Thyroid gland (tissue), 4 donors: ENCODE data around the gene CCS. TPM values are rescaled to one million over a fixed set of nuclear protein-coding genes. Genes with fewer than 3 reads are reported as not detected.

ENCODE experiments used
- DNase-seq, 2 donors: peaks; one replicate each; pipeline ENCODE4 v3.0.0-alpha.2; 2019
- H3K27ac ChIP-seq, 3 donors: fragments of 200-600 bp; sonication (generic); 1 replicate in 2 of 3; 2 replicates in 1 of 3; pipeline ENCODE4 v1.5.1; 2016 to 2019; ENCODE audit warnings: mild to moderate bottlenecking in 1 of 3, moderate library complexity in 1 of 3
- H3K27me3 ChIP-seq: fragments of 200-600 bp; sonication (generic); one replicate; pipeline ENCODE4 v1.5.1; 2019
- H3K36me3 ChIP-seq, 2 donors: fragments of 200-600 bp; sonication (generic); one replicate each; pipeline ENCODE4 v1.5.1; 2016 to 2019
- H3K4me1 ChIP-seq, 2 donors: fragments of 200-600 bp; sonication (generic); one replicate each; pipeline ENCODE4 v1.5.1; 2017 to 2019
- H3K4me3 ChIP-seq, 3 donors: fragments of 200-600 bp; sonication (generic); replicated peaks in 1 of 3; 1 replicate in 2 of 3; 2 replicates in 1 of 3; pipeline ENCODE4 v1.5.1; 2016; ENCODE audit warnings: mild to moderate bottlenecking in 1 of 3
- H3K9me3 ChIP-seq: fragments of 200-600 bp; sonication (generic); one replicate; pipeline ENCODE4 v1.5.1; 2017
- POLR2A ChIP-seq, 2 donors: fragments of 450-650 bp; IDR thresholded peaks; one replicate each; pipeline ENCODE4 v1.6.1; 2017; ENCODE audit warnings: antibody characterized with exemption in 2 of 2, mild to moderate bottlenecking in 2 of 2, moderate library complexity in 1 of 2
- WGBS, 2 donors: methylation state at CpG; one replicate each; pipeline ENCODE4 v1.1.5; 2017; 5-methylcytosine and 5-hydroxymethylcytosine counted together
- intact Hi-C: fragments of 100-400 bp; cut with DNase I; formaldehyde crosslinking; loops from one replicate; pipeline ENCODE4 v1.15.1; 2023
- total RNA-seq, 4 donors: library from RNA; depleted of rRNA; stranded (reverse); fragments of >200 nt; gene quantifications; one replicate each; pipeline ENCODE4 v1.2.3, GENCODE V29; 2016
- TF ChIP-seq, protein P1 (sequence below), 6 experiments: fragments of 200-600 bp in 3 of 6; fragments of 450-650 bp in 3 of 6; sonication (generic) in 3 of 6; IDR thresholded peaks; one replicate each; pipeline ENCODE4 v1.5.1; 2016 to 2019; ENCODE audit warnings: antibody characterized with exemption in 6 of 6, mild to moderate bottlenecking in 2 of 6, inconsistent platforms in 1 of 6, moderate library complexity in 1 of 6

Gene CCS
- total RNA-seq, 4 donors from 2014 or later: 22.7 to 48.5 (median 28.9) TPM

DNA sequence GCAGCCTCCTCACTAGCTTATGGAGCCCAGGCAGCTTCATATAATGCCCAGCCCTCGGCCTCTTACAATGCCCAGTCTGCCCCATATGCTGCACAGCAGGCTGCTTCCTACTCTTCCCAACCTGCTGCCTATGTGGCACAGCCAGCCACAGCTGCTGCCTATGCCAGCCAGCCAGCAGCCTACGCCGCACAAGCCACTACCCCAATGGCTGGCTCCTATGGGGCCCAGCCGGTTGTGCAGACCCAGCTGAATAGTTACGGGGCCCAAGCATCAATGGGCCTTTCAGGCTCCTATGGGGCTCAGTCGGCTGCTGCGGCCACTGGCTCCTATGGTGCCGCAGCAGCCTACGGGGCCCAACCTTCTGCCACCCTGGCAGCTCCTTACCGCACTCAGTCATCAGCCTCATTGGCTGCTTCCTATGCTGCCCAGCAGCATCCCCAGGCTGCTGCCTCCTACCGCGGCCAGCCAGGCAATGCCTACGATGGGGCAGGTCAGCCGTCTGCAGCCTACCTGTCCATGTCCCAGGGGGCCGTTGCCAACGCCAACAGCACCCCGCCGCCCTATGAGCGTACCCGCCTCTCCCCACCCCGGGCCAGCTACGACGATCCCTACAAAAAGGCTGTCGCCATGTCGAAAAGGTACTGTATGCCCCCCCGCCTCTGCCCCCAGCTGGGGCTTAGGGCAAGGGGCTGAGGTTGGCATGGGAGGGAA lies 32.2 kb downstream of the CCS start:
- no peak for DNase-seq
- Histone ChIP-seq H3K27me3 (no peaks in the 10 kb centered on the region), H3K4me3 (no peak overlapping the region), H3K9me3 (no peaks in the 10 kb centered on the region), H3K4me1 (peaks cover 26 to 34% of the 10 kb centered on the region in 2 donors), H3K36me3 (peaks cover 36 to 42% of the 10 kb centered on the region in 2 donors), H3K27ac (no peak overlapping the region)
- intact Hi-C loops: no loop called here
- 97 to 99% methylated on average over 12 to 15 of the region's 26 CpGs for WGBS, 2 donors
- TF ChIP-seq POLR2A (IDR thresholded peaks at IDR 0.05): no peak
- TF ChIP-seq, protein P1, sequence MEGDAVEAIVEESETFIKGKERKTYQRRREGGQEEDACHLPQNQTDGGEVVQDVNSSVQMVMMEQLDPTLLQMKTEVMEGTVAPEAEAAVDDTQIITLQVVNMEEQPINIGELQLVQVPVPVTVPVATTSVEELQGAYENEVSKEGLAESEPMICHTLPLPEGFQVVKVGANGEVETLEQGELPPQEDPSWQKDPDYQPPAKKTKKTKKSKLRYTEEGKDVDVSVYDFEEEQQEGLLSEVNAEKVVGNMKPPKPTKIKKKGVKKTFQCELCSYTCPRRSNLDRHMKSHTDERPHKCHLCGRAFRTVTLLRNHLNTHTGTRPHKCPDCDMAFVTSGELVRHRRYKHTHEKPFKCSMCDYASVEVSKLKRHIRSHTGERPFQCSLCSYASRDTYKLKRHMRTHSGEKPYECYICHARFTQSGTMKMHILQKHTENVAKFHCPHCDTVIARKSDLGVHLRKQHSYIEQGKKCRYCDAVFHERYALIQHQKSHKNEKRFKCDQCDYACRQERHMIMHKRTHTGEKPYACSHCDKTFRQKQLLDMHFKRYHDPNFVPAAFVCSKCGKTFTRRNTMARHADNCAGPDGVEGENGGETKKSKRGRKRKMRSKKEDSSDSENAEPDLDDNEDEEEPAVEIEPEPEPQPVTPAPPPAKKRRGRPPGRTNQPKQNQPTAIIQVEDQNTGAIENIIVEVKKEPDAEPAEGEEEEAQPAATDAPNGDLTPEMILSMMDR (IDR thresholded peaks at IDR 0.05): no peak

DNA sequence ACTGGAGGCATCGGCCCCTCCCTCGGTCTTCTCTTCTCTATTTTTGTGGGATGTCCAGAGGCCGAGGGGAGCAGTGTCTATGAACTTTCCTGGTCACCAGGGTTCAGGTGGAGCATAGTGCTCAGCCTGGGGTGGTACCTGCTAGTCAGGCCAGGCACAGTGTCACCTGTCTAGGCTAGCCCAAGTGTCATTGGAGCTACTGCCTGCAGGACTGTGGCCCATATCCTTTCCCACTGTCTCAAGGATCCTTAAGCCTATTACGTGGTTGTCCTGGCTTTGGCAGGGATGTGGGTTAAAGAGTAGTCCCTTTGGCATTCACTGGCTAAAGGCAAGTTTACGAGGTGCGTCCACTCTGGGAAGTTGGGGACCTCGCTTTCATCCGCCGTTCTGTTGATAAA lies 32.8 kb downstream of the CCS start:
- Histone ChIP-seq H3K9me3 (no peaks in the 10 kb centered on the region), H3K4me1 (peaks cover 21 to 28% of the 10 kb centered on the region in 2 donors), H3K27ac (no peak overlapping the region), H3K4me3 (no peak overlapping the region), H3K27me3 (no peaks in the 10 kb centered on the region), H3K36me3 (peaks cover 36 to 42% of the 10 kb centered on the region in 2 donors)
- TF ChIP-seq POLR2A (IDR thresholded peaks at IDR 0.05): no peak
- TF ChIP-seq, protein P1 (IDR thresholded peaks at IDR 0.05): no peak
- 94 to 97% methylated on average over 8 of the region's 9 CpGs for WGBS, 2 donors
- intact Hi-C loops: no loop called here
- no peak for DNase-seq

DNA sequence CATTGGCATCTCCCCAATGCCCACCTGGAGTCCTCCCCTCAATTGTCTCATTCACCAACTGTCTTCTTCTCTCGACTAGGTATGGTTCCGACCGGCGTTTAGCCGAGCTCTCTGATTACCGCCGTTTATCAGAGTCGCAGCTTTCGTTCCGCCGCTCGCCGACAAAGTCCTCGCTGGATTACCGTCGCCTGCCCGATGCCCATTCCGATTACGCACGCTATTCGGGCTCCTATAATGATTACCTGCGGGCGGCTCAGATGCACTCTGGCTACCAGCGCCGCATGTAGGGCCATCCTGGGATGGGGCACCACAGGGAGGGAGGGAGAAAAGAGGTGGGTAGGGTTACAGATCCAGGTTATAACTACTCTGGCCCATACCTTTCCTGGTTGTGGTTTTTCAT lies 33.4 kb downstream of the CCS start:
- H3K36me3 ChIP-seq: peaks cover 36 to 42% of the 10 kb centered on the region in 2 donors
- intact Hi-C loops: no loop called here

DNA sequence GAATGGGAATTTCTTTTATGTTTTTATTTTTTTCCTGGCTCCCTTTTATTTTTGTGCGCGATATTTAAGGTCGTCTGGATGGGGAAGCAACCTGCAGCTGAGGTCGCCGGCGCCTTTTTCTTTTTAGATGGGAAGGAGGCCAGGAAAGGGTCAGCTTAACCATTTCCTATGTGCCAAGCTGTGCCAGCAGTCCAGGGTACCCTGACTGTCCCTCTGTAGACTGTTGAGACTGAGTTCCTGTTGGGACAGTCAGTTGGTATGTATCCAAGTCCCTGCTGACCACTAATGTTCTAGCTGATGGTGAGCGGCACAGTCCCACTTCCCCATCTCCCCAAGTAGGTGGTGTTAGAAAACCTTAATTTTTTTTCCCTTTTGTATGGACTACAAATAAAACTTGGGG lies 33.9 kb downstream of the CCS start:
- Histone ChIP-seq H3K4me1 (peaks cover 10 to 18% of the 10 kb centered on the region in 2 donors), H3K36me3 (peaks cover 36 to 42% of the 10 kb centered on the region in 2 donors), H3K27ac (no peak overlapping the region), H3K27me3 (no peaks in the 10 kb centered on the region), H3K9me3 (no peaks in the 10 kb centered on the region), H3K4me3 (no peak overlapping the region)
- no peak for DNase-seq
- TF ChIP-seq, protein P1 (IDR thresholded peaks at IDR 0.05): no peak
- TF ChIP-seq POLR2A (IDR thresholded peaks at IDR 0.05): no peak
- WGBS, 2 donors: 81 to 93% methylated on average over 7 of the region's 7 CpGs
- intact Hi-C loops: no loop called here

More for the DNA sequence above, 33.4 kb downstream of the CCS start:
- DNase-seq: no peak
- H3K27me3 ChIP-seq: no peaks in the 10 kb centered on the region
- no peak overlapping the region for H3K27ac ChIP-seq
- no peak overlapping the region for H3K4me3 ChIP-seq
- H3K4me1 ChIP-seq: peaks cover 15 to 23% of the 10 kb centered on the region in 2 donors
- 97% methylated on average over 25 of the region's 25 CpGs for WGBS, 2 donors
- TF ChIP-seq, protein P1 (IDR thresholded peaks at IDR 0.05): no peak
- TF ChIP-seq POLR2A (IDR thresholded peaks at IDR 0.05): no peak
- no peaks in the 10 kb centered on the region for H3K9me3 ChIP-seq

DNA sequence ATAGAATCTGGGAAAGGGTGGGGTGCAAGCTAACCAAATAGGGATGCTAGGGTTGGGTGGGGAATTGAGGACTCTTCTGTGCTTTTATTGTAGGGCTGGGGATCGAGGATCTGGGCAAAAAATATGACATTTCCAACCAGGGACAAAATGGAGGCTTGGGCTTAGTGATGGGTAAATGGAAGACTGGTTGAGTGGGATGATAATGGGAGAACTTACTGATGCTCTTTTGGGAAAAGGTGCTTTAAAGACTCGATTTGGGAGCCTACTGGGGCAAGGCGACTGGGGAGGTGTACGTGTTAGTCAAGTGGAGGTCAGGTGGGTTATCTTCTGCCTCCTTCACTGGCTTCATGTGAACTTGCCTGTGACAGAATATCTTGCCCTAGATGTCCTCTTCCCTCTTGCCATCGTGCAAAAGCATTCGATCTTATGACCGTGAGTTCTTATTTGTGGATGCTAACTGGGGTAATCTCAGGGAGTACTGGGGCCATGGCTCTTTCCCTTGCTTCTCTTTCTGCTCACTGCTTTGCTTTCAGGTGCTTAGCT lies 35.1 kb downstream of the CCS start:
- Histone ChIP-seq H3K4me1 (peaks cover 0 to 6% of the 10 kb centered on the region in 2 donors), H3K27me3 (no peaks in the 10 kb centered on the region), H3K4me3 (no peak overlapping the region), H3K36me3 (peaks cover 36 to 42% of the 10 kb centered on the region in 2 donors), H3K27ac (no peak overlapping the region), H3K9me3 (no peaks in the 10 kb centered on the region)
- TF ChIP-seq, protein P1 (IDR thresholded peaks at IDR 0.05): no peak
- TF ChIP-seq POLR2A (IDR thresholded peaks at IDR 0.05): no peak
- 90 to 96% methylated on average over 7 of the region's 7 CpGs for WGBS, 2 donors
- no peak for DNase-seq
- intact Hi-C loops: no loop called here
